GM18511 (cell line): ENCODE measurements around the gene THAP4.
"Not testable (repeated sequence)": the region's sequence is repeated elsewhere in the genome, so short reads cannot be mapped to it uniquely, and the experiment has no call there.

ENCODE experiments used
- ATAC-seq: cut with Tn5 transposase; IDR thresholded peaks from one replicate; pipeline ENCODE4 v1.9.1; 2021; ENCODE audit warnings: mild to moderate bottlenecking, moderate library complexity; ENCODE audit not compliant: unreplicated experiment

The THAP4 gene

DNA sequence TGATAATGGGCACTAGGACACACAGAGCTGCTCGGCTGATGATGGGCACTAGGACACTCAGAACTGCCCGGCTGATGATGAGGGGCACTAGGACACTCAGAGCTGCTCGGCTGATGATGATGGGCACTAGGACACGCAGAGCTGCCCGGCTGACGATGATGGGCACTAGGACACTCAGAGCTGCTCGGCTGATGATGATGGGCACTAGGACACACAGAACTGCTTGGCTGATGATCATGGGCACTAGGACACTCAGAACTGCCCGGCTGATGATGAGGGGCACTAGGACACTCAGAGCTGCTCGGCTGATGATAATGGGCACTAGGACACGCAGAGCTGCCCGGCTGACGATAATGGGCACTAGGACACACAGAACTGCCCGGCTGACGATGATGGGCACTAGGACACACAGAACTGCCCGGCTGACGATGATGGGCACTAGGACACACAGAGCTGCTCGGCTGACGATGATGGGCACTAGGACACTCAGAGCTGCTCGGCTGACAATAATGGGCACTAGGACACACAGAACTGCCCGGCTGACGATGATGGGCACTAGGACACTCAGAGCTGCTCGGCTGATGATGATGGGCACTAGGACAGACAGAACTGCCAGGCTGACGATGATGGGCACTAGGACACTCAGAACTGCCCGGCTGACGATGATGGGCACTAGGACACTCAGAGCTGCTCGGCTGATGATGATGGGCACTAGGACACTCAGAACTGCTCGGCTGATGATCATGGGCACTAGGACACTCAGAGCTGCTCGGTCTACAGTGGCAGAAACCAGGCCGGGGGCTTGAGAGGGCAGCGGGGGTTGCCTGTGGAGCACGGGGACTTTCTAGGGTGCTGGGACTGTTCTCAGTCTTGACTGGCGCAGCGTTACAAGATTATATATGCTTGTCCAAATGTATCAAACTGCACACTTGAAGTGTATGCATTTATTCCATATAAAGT lies 46.2 kb downstream of the THAP4 start:
- not testable (repeated sequence) for ATAC-seq

DNA sequence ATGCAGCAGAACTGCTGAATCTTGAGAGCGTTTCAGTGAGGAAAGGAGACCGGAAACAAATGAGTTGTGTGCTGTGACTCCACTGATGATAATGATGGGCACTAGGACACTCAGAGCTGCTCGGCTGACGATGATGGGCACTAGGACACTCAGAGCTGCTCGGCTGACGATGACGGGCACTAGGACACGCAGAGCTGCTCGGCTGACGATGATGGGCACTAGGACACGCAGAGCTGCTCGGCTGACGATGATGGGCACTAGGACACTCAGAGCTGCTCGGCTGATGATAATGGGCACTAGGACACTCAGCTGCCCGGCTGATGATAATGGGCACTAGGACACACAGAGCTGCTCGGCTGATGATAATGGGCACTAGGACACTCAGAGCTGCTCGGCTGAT lies 47.1 kb downstream of the THAP4 start:
- not testable (repeated sequence) for ATAC-seq

DNA sequence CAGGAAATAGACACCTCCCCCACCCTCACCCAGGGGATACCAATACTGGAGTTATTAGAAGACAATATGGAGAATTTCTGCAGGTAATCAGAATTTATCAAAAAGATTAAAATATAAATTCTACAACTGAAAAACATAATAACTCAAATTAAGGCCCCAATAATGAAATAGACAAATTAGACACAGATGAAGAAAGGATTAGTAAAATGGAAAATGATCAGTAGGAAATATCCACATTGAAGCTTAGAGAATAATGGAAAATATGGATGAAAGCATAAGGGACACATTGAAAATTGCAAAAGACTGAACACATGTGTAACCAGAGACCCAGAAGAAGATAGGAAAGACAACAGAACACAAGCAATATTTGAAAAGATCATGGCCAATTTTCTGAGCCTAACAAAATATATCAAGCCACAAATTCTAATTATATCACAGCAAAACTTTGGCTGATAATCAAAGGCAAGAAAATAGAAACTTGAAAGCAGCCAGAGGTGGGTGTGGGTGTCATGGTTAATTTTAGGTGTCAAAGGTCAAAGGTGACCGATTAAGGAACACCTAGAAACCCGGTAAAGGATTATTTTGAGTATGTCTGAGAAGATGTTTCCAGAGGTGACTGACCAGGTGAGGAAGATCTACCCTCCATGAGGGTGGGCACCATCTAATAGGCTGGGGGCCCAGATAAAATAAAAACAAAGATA lies 50.2 kb downstream of the THAP4 start:
- ATAC-seq = no peak

GRCh38 chr2:241584436-241584835 lies 52.5 kb downstream of the THAP4 start:
- ATAC-seq = no peak

GRCh38 chr2:241582806-241583205 lies 54.2 kb downstream of the THAP4 start:
- ATAC-seq = no peak

- ATAC-seq = no peak
These were observed 54.6 kb downstream of the THAP4 start for GRCh38 chr2:241582328-241582727.

GRCh38 chr2:241579281-241579680 lies 57.7 kb downstream of the THAP4 start:
- ATAC-seq = no peak

DNA sequence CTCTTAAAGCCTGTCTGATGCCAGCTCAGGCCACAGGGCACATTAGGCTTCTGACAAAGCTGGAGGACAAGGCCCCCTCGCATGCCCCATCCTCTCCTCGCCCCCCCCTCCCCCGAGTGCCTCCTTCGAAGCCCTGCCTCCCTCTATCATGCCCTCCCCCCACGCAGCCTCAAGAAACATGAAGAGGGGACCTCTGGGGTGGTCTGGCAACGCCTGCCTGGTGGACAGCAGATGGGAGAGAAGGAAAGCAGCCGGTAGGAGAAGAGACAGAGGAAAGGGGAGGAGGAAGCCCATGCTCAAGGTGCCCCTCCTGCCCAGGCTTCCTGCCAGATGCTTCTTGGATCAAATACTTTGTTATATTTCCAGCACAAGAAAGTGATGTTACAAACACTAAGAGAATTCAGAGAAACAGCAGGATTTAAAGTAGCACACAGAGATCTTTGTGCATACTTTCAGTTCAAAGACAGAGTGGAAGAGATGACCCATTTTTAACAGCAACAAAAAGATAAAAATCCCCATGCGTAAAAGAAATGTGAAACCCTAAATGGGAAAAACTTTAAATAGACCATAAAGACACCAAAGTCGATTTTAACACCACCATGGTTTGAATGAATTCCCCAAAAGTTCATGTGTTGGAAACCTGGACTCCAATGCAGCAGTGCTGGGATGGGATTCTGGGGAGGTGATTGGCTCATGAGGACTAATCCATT lies 59.4 kb downstream of the THAP4 start:
- ATAC-seq = no peak

DNA sequence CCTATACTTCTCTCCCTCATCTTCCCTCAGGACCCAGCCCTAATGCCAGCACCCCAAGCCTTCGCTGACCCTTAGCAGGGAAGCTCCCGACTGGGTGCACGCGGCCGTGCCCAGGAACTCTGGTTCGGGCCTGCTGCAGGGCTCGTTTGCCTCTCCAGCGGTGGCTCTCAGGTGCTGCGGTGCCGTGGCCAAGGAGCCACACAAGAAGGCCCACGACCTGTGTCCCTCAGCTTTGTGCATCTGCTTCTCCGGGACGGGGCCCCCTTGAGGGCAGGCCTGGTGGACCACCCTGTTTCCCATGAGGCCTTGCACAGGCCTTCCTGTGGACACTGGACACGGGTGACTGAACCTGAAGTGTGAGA lies 60.7 kb downstream of the THAP4 start:
- ATAC-seq = no peak

DNA sequence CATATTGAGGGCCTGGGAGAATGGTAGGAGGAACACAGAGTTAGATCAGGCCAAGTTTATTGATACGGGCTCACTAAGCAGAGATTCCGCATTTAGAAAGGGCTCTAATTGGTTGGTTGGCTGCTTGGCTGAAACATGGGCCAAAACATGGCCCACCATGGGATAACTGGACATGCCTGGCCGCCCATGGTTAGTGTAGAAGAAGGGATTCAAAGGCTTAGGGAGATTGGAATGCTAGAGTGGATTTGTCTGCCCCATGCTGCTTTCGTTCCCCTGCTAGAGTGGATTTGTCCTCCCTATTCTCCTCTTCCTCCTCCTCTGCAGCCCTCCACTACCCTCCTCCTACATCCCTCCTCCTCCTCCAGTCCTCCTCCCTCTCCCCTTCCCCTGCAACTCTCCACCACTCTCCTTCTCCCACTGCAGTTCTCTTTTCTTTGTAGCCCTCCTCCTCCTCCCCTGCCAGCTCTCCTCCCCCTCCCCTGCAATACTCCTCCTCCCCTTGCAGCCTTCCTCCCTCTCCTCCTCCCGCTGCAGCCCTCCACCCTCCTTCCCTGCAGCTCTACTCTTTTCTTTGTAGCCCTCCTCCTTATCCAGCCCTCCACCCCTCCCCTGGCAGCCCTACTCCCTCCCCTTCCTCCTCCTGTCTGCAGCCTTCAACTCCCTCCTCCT lies 61.2 kb downstream of the THAP4 start:
- no peak for ATAC-seq

DNA sequence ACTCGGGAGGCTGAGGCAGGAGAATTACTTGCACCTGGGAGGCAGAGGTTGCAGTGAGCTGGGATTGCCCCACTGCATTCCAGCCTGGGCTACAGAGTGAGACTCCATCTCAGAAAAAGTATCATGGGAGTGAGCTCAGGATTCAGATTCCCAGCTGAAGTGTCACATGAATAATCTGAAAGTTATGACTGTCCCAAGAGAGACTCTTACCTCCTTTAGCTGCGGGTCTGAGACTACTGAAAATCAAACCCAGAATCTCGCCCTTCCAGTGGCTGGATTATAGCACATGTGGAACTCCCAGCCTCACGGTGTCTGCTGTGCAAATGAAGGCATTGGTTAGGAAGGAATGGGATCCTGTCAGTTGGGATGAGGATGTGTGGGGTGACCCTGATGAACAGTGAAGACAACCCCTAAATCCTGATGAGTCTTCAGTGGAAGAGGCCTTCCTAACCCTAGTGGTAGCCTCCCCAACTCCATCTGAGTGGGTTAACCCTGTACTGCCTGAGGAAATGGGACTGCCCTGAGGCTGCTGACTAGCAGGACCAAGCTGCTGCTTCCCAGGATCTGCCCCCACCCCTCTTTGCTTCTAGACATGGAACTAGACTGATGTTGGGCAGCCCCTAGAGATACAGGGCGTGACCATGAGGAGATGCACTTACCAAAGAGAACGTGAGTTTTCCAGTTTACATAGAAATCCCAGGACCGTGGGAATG lies 61.9 kb downstream of the THAP4 start:
- no peak for ATAC-seq

GRCh38 chr2:241573741-241574140 lies 63.2 kb downstream of the THAP4 start:
- ATAC-seq = no peak

- not testable (repeated sequence) for ATAC-seq
These were observed 63.9 kb downstream of the THAP4 start for GRCh38 chr2:241572915-241573651.

GRCh38 chr2:241571821-241572620 lies 64.9 kb downstream of the THAP4 start:
- ATAC-seq = no peak

DNA sequence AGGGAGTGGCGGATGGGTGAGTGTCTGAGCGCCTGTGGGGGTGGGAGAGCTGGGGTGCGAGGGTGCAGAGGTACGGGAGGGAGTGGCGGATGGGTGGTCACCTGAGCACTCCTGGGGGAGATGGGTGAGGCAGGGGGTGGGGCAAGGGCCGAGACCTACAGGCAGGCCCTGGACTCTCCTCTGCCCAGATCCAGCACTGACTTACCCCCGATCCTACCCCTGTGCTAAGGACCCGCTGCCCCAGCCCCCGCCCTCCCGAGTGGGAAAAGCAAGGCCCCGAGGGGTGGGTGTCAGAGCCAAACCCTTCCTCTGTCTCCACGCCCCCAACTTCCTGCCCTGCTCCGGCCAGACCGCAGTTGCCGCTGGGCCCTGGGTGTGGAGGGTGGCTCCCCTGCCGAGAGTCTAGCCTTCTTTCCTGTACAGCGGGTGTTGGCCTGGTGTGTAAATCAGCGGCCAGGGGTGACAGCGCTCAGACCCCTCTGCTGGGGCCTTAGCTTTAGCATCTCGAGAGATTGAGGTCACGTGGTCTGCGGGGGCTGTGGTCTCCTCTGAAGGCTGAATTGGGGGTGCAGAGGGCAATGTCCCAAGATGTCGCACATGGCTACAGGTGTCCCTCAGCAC lies 65.9 kb downstream of the THAP4 start:
- ATAC-seq = no peak

DNA sequence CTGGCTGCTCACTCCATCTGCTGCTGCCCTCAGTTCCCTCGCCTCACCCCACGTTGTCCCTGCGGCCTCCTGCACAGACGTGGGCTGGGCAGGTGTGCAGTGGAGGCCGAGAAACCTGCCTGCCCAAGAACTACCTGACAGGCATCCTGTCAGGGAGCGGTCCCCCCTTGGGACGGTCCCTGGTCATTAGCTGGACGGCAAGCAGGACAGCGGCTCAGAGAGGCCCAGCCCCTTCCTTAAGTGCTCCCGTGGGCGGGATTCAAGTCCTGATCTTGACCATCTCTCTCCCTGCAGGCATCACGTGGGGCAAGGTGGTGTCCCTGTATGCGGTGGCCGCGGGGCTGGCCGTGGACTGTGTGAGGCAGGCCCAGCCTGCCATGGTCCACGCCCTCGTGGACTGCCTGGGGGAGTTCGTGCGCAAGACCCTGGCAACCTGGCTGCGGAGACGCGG lies 67.1 kb downstream of the THAP4 start:
- ATAC-seq = no peak

DNA sequence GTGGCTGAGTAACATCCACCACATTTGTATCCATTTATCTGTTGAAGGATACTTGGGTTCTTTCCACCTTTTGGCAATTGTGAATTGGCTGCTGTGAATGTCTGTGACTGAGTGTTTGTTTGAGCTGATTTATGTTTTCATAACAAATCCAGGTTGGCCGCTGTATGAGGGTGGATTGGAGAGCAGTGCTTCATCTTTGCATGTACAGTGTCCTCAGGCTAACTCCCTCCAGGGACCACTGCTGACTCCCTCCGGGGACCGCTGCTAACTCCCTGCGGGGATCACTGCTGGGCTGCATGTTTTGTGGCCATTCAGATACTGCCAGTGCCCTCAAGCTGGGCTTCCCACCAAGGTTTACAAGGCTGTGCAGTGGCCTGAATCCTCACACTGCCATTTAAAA lies 68.2 kb downstream of the THAP4 start:
- ATAC-seq = no peak

- ATAC-seq = no peak
These were observed 69.2 kb downstream of the THAP4 start for GRCh38 chr2:241567776-241568175.
